KG1 (cell line): ENCODE data around the gene AMN1.

Source experiments
- DNase-seq: peaks from one replicate; lab custom pipeline; 2025; lab: John Stamatoyannopoulos, UW

The AMN1 gene

GRCh38 chr12:31631023-31631724, 97.6 kb downstream of the AMN1 start:
- no peak for DNase-seq

DNA sequence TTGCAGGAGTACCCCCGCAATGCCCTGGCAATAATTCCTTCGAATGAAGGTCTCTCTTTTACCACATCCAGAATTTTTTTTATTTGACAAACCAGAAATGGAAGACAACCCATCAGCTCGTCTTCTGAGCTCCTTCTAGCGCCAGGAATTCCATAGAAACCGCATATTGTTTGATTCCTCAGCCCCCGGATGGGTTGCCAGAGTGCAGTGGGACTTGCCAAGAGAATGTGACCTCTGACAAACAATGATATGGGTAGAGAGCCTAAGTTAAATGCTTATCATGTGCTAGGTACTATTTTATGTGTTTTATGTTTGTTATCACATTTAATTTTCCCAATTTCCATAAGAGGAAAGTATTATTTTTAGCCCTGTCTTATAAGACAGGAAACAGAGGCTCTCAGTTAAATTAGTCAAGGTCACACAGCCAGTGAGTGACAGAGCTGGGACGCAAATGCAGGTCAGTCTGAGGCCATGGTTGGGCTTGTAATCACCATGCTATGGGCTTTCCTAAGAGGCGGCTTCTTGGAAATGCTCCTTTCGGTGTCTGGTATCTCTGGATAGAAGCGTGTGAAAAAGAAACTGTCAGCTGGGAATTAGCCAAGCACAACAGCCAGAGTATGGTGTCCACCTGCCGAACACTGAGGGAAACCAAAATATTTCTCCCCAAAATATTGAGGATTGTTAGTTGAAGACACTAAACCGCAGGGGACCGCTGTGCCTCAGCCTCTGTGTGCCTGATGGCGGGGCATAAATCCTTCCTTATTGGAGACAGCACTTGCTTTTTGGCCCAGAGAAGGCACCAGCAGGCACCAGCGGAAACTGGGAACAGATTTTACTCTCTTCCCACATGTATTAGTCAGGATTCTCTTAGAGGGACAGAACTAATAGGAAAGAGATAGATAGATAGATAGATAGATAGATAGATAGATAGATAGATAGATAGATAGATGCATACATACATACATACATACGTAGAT, 98.8 kb downstream of the AMN1 start:
- DNase-seq, result no peak

DNA sequence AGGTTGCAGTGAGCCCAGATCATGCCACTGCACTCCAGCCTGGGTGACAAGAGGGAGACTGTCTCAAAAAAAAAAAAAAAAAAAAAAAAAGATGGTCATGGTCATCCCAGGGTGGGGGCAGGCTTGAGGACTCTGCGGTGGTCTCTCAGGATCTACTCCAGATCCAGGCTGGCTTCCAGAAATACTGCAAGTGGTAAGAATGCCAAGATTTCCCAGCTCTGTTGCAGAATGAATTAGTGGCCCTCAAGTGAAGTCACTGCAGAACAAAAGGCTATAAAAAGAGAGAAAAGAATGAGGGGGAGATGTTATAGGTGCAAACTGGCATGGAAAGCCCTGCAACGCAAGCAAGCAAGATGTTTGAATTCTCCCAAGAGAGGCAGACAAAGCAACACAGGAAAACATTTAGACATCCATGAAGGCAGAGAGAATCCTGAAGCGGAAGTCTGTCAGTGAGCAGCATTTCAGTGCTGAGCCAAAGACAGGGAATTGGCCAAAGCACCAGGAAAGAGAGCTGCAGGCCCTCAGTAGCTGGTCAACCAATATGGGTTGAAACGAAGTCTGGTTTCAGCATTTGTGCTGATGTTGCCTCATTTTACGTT, 101.3 kb downstream of the AMN1 start:
- DNase-seq, result no peak

DNA sequence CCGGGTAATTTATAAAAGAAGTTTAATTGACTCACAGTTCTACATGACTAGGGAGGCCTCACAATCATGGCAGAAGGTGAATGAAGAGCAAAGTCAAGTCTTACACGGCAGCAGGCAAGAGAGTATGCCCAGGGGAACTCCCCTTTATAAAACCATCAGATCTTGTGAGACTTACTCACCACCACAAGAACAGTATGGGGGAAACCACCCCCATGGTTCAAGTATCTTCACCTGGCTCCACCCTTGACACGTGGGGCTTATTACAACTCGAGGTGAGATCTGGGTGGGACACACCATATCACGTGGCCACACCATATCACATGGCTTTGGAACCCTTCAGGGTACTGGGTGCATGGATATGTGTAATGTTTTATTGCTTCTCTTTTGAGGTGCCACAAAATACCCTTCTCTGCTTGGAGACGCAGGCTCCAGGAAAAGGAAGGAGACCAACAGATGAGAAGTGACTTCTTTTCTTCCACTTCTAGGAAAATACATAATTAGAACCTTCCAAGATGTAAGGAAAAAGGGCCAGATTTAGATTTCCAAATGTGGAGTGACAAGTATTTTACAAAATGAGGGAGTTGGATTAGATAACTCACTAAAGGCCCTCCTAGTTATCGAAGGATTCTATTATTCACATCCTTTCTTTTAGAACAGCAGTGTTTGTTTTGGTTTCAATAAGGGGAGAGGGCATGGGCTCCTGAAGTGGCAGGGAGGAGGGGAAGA, 102.4 kb downstream of the AMN1 start:
- DNase-seq, result no peak

- DNase-seq, result no peak
Observed at GRCh38 chr12:31622038-31622437, 106.8 kb downstream of the AMN1 start.
